ENCODE data around the gene SCMH1.

SCMH1 gene

DNA sequence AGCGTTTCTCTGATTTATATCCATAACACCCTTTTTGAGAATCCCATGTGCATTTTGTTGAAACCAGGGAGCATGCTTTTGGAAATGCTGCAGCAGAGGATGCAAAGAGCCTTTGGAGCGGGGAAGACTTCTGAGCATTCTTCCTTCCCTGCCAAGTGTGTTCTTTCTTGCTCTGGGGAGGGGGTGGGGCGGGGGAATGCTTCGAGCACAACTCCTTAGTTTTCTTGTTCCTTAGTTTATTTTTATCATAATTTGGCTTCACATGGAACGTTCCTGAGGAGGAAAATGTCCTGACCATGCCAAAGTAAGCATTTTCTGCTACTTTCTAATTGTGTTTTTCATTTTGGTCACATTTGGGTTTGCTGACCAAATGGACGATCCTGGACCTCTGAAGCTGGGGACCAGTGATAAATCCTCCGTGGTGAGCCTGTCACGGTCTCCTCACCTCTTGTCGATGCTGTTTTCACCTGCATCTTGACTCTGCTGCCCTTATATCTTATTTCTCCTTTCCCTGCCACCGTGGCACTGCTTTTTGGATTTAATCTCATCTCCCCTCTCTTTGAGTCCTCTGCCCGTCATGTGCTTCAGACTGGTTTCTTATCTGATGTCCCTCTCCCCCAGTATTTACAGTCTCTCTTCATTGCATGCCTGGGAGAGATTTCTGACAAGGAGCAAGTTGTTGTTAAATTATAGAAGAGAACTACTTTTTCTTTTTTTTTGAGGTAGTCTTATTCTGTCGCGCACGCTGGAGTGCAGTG lies 260.2 kb downstream of the SCMH1 start:
- TF ChIP-seq, protein P1, sequence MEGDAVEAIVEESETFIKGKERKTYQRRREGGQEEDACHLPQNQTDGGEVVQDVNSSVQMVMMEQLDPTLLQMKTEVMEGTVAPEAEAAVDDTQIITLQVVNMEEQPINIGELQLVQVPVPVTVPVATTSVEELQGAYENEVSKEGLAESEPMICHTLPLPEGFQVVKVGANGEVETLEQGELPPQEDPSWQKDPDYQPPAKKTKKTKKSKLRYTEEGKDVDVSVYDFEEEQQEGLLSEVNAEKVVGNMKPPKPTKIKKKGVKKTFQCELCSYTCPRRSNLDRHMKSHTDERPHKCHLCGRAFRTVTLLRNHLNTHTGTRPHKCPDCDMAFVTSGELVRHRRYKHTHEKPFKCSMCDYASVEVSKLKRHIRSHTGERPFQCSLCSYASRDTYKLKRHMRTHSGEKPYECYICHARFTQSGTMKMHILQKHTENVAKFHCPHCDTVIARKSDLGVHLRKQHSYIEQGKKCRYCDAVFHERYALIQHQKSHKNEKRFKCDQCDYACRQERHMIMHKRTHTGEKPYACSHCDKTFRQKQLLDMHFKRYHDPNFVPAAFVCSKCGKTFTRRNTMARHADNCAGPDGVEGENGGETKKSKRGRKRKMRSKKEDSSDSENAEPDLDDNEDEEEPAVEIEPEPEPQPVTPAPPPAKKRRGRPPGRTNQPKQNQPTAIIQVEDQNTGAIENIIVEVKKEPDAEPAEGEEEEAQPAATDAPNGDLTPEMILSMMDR (IDR thresholded peaks at IDR 0.05; ENCODE audit: borderline replicate concordance, insufficient read depth, low read depth, low read length) = no peak
- H3K4me3 ChIP-seq (ENCODE audit: low read depth, low read length) = no peak overlapping the region

DNA sequence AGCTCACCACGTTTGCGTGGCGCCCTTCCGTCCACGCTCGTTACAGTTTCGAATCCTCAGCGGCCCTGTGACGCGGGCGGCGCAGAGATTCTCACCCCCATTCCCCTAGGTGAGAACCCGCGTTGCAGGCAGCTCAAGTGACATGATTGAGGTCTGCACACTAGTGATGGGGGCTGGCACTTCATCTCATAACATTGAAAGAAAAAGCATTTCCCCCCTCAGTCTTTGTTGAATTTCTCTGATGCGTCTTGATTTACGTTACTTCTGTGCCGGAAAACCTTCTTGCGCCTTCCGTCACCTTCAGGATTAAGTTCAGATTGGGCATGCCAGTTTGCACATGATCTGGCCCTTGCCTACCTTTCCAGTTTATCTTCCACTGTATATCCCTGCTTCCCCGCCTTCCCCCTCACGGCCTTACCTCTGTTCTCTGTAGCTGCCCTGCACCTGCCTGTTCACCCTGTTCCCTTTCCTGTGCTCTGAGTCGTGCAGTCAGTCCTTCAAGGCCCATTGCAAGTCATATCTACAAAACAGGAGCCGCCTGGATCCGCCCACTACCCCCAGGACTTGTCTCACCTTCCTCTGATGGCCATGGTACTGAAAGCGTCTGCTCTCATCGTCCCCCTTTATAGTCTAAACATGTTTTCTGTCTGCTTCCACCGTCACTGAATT lies 261.5 kb downstream of the SCMH1 start:
- TF ChIP-seq, protein P1 (IDR thresholded peaks at IDR 0.05; ENCODE audit: borderline replicate concordance, insufficient read depth, low read depth, low read length) = no peak
- H3K4me3 ChIP-seq (ENCODE audit: low read depth, low read length) = peak overlapping the region; percentile 87

DNA sequence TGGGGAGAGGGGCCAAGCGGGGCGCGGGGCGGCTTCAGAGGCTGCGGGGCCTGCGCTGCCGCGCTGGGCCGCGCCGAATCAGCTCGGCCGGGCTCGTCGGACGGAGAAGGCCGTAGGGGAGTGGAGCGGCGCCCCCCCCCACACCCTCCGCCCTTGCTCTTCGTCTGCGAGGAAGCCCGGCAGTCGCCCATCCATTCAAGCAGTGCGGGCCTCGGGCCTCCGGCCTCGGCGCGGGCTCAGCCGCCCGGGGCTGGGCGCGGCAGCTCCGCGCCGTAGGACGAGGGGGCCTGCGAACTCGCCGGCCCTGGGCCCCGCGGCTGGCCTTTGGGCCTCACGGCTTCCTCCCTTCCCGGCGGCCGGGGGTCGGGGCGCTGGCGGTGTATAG lies 262.0 kb downstream of the SCMH1 start:
- H3K4me3 ChIP-seq (ENCODE audit: low read depth, low read length) = peak overlapping the region; percentile 87
- TF ChIP-seq, protein P1 (IDR thresholded peaks at IDR 0.05; ENCODE audit: borderline replicate concordance, insufficient read depth, low read depth, low read length) = no peak

DNA sequence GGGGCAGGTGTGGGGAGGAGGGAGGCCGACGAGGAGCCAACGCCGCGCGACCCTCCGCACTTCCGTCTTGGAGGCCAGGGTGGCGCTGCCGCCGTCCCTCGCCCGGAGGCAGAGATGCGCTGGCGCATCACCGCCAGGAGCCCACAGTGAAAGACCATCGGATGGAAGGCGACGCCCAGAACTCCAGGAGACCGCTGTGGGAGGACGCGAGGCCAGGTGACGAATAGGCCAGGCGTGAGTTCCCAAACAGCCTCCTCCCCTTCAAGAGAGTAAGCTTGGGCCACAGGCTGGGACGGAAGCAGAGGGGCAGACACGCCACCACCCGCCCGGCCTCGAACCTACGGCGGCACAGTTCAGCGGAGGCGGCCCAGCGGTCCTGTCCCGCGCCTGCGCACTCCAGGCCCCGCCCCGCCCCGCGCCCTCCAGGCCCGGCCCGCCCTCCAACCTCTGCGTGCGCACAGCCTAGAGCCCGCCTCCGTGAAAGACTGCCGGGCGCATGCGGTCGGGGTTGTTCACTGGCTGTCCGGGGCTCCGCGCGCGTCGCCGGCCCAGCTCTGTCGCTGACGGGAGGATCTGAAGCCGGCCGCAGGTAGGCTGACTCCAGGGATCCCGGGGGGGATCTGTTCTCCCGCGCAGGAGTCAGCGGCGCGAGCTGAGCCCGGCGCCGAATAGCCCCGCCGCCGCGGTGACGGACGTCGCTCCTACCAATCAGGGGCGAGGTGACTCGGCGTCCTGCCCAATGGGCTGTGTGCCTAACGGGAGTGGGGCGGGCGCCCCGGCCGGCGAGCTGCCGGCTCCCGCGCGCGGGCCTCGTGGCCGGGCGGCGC lies 262.7 kb downstream of the SCMH1 start, which contains the start of gene CTPS1:
TSS of gene CTPS1 (plus strand) at position 456 of the 827 bp plus-strand sequence. CDS start 3,595 bp downstream, outside the sequence.
- H3K4me3 ChIP-seq (ENCODE audit: low read depth, low read length) = peak within 1 kb of the TSS; percentile 87
- TF ChIP-seq, protein P1 (IDR thresholded peaks at IDR 0.05; ENCODE audit: borderline replicate concordance, insufficient read depth, low read depth, low read length) = peak; percentile 44; the same call in 1 of the 2 replicates

DNA sequence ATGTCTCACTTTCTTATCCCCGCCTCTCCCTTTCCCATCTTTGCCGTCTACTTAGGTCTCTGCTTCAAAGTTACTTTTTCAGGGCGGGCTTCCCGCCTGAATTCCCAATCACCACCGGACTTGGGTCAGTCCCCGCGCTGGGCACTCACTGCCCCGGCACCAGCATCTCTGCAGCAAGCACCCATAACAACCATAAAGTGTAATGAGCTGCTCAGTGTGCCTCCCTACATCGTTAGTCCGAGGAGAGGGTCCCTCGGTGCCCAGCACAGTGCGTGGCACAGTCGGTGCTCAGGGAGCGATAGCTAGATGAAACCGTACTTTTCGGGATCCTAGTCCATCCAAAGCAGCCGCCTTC lies 263.2 kb downstream of the SCMH1 start:
- TF ChIP-seq, protein P1 (IDR thresholded peaks at IDR 0.05; ENCODE audit: borderline replicate concordance, insufficient read depth, low read depth, low read length) = no peak
- peak overlapping the region; percentile 87 for H3K4me3 ChIP-seq (ENCODE audit: low read depth, low read length)

DNA sequence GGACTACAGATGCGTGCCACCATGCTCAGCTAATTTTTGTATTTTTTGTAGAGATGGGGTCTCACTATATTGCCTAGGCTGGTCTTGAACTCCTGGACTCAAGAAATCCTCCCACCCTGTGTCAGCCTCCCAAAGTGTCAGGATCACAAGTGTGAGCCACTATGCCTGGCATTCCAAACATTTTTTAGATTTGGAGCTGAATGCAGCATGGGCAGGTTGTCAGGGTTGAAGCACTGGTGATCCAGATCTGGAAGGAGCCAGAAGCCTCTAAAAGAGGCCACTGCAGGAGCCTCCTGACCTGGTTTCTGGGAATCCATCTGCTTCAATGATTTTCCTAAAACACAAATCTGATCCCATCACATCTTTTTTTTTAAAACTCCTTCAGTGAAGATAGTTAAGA lies 264.4 kb downstream of the SCMH1 start:
- no peak overlapping the region for H3K4me3 ChIP-seq (ENCODE audit: low read depth, low read length)
- TF ChIP-seq, protein P1 (IDR thresholded peaks at IDR 0.05; ENCODE audit: borderline replicate concordance, insufficient read depth, low read depth, low read length) = no peak
